ENCODE results near the gene ELK1.

The ELK1 gene

DNA sequence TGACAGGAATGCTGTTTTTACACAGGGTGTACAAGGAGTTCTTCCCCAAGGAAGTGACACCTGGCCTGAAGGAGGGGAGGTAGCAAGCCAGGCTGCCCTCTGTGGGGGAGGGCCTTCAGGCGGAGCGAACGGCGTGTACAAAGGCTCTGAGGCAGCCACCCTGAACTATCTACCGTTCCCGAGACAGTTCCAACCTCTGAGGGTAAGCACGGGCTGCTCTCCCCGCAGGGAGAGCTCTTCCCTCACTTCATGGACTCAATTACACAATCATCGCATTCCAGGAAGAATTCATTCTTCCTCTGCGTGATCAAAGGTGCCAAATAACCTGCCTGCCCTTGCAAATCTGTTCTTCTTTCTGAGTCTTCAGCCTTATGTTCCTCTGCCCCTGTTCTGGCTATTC is 4.8 kb downstream of the ELK1 start:
- no peak for DNase-seq (ENCODE audit: low read depth)

DNA sequence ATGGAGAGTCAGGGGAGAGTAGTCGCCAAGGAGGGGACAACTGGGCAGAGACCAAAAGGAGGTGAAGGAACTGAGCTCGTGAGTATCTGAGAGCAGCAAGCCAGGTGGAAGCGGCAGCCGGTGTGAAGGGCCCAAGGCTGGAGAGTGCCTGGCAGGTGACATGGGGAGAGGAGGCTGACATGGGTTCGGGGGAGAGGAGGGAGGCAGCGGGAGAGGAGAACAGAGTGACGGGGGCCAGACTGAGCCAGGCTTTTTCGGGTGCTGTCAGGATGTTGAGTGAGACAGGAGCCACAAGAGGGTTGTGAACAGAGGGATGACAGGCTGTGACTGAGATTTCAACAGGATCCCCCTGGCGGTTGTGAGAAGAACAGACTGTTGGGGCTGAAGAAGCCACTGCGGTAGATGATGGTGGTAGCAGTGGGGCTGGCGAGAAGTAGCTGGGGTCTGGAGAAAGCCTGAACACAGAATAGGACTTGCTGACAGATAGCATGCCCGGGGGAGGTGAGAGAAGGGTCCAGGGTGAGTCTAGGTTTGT is 5.7 kb downstream of the ELK1 start:
- DNase-seq (ENCODE audit: low read depth): peak; percentile 55

DNA sequence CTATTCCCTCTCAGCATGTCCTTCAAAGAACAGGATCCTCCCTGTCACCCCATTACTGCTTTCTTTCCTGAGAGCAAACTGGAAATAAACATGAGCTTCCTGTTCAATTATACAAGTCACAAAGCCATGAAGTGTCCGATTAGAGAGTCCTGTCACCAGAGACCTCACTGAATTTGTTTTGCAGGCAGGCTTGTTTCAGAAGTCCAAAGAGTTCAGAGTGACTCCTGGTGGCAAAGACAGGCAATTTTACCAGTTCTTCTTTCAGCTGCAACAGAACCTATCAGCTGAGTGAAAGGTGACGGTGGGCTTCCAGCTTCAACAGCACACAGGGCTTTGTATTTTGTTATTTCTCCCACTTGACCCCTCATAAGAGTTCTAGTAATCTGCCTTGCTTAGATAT is 6.4 kb downstream of the ELK1 start:
- peak; percentile 45 for DNase-seq (ENCODE audit: low read depth)

DNA sequence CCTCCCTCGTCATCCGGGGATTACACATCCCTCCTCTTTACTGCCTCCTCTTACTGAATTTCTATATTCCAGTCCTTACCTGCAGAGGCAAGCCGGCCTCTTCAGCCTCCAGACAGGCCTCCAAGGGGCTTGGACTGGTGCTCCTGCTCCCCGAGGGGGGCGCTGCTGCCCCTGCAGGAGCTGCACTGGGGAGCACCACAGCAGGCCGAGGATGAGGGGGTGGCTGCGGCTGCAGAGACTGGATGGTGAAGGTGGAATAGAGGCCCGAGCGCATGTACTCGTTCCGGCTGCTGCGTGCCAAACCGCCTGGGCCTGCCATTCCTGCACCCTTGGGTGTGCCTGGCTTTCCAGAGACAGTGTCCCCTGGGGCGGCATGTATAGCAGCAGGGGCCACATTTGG is 11.5 kb downstream of the ELK1 start:
- DNase-seq (ENCODE audit: low read depth): no peak

DNA sequence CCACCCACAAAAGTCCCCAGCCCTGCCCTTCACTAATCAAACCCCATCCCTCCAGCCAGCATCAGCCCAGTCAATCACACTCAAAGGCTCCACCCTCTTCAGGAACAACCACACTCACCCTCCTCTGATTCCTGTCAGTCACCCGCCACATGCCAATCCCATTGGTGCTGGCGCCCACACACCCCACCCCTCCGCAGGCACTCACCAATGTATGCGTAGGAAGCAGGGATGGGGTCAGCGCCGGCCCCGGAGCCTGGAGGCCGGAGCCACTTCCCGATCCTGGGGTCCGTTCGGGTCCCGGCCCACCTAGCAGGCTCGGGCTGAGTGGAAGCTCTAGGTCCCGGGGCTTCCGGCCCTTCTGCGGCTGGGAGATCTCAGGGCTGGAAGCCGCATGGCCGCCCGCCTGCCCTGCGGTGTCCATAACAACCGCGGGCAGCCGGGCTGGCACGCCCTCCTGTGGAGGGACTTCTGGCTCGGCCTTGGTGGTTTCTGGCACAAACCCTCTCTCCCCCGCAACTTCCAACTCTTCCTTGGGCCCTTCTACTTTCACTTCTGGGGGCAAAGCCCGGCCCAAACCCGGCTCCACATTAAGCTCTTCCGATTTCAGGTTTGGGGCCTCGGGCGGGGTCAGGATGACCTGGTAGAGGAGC is 12.7 kb downstream of the ELK1 start:
- DNase-seq (ENCODE audit: low read depth): no peak

DNA sequence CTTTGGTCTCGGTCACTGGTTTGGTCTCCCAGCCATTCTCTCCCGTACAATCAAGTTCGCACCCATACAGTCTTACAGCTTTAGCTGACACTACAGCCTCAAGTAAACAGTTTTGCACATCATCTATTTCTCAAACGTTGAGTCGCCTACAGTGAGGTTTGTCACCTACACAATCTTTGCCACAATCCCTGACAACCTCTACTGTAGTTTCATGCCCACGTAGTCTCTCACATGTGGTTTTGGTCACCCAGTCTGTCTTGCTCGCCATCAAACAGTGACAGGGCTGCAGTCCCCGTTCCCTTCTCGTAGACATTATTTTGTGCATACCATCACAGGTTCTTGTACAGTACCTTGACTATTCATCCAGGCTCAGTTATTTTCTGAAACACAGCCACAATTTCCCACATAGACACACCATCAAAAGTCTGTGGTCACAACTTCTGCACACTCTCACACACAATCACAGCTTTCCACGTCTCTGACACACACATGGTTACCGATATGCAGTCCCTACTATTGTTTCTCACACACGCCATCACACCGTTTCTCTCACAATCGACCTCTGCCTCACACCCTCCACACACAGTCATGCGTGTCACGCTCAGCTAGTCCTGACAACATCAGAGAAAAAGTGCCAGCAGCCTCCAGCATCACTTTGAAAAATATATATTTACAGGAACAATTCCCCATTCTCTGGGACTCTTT is 15.3 kb downstream of the ELK1 start:
- no peak for DNase-seq (ENCODE audit: low read depth)

DNA sequence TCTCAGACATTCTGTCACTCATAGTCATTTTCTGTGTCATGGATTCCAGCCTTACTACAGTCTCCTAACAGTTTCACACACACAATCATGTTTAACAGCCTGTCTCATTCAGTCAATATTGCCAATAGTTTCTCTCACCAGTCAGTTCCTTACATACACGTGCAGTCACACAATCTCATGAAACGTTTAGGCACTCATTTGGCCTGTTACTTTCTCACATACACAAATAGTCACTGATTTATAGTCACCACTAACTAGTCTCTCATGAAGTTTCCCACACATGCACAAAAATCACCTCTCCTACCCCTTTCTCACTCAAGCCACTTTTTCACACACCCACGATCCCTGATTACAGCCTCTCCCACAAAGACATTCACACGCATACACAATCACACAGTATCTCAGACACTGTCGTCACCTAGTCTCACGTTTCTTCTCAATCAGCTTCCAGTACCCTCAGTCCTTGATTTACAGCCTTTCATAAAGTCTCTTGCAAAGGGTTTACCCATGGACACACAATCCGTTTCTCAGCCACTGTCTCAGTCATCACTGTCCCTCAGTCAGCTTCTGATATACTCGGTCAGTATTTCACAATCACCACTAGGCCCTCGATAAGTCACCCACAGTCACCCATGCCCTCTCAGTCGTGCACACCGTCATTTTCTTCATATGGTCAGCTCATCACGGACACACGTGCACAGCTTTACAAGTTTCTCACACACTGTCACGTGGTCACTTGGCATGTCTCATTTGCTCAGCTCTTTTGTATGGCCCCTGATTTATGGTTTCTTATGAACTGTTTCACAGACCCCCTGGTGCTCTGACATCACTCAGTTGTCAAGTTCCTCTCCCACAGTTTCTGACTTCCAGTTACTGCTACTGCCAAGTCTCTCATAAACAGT is 16.4 kb downstream of the ELK1 start:
- no peak for DNase-seq (ENCODE audit: low read depth)

DNA sequence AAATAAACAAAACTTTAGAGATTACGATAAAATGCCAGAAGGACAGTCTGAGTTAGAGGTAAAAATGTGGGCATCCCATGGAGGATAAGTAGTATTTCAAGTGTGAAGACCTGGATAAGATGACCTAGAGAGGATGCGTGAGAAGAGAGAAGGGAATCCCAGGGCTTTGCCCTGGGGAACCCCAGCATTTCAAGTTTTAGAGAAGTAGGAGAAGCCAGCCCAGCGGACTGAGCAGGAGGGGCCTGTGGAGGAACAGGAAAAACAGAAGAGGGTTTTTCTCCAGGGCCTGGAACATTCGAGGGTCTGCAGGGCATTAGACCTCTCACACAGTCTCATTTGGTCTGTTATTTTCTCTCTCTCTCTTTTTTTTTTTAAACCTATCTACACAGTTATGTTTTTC is 17.7 kb downstream of the ELK1 start:
- DNase-seq (ENCODE audit: low read depth): no peak

DNA sequence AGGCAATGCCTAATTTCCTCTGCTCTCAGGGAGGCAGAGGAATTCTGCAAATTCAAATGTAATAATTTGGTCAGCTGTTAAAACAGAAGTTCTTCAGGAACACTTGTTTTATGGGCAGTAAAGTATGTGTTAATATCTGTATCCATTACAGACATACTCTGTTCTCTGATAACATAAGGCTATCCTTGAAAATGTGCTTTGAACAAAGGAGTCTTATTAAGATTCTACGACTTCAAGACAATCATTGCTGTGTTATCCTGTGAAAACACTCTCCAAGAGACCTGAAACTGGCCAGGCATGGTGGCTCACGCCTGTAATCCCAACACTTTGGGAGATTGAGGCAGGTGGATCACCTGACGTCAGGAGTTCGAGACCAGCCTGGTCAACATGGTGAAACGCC is 18.7 kb downstream of the ELK1 start:
- no peak for DNase-seq (ENCODE audit: low read depth)

DNA sequence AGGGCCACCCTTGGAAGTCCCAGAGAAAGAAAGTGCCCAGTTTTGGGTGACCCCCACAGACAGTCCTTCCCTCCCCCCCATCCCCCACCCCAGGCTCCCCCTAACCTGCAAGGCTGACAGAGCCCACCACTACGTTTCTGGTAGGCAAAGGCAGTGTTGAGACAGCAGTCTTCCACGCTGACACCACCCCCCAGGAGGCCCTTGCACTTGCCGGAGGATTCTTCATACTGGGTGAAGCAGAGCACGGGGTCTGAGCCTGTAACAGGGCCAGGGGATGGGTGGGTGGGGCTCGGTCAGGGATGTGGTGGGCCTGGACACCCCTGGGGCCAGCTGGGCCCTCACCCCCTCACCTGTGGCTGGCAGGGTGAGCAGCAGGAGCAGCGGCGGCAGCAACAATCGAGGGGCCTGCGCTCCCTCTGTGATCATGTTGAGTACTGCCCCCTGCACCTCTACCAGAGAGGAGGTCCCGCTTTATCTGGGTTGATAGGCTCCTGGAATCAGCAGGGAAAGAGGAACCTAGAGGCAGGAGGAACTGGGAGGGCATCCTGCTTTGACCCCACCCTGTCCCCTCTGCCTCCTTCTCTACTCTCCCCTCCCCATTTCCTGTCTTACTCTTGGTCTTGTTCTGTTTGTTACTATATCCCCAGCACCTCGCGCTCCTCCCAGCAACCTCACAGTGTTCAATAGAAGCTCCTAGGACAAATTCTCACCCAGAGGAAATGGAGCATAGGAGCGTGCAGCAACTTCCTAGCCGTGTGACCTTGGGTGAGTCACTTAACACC is 20.8 kb downstream of the ELK1 start, which contains the start of gene CFP:
TSS of gene CFP (minus strand) at position 512 of the 782 bp plus-strand sequence. CDS start at position 426, 86 bp downstream.
- DNase-seq (ENCODE audit: low read depth): no peak

DNA sequence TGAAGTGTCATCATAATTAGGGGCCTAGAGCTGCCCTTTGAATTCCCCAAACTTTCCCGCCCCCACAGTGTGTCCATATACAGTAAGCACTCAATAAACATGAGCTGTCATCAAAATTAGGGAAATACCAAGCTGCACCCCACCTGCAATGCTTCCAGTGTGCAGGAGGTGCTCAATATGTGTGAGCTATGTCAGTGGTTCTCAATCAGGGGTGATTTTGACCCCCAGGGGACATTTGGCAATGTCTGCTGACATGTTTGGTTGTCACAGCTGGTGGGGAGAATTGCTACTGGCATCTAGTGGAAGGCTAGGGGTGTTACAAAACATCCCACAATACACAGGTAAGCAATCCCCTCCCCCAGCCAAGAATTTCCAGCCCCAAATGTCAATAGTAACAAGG is 21.4 kb downstream of the ELK1 start:
- no peak for DNase-seq (ENCODE audit: low read depth)

DNA sequence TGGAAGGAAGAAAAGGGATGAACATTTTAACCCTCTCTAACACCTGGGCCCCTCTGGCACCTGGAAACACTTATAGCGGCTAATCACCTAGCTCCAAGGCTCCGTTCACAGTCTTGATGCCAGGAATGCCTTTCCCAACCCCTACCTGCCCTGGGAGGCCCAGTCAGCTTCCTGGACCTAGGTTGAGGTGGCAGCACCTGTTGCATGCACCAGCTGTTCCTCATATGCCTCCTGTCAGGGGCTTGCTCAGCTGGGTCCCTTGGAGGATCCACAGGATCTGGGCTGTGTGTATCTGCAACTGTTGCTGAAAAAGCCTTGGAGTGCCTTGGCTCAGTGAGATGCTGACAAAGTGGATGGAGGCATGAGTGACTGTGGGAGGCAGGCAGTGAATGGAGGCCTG is 25.0 kb downstream of the ELK1 start:
- no peak for DNase-seq (ENCODE audit: low read depth)

DNA sequence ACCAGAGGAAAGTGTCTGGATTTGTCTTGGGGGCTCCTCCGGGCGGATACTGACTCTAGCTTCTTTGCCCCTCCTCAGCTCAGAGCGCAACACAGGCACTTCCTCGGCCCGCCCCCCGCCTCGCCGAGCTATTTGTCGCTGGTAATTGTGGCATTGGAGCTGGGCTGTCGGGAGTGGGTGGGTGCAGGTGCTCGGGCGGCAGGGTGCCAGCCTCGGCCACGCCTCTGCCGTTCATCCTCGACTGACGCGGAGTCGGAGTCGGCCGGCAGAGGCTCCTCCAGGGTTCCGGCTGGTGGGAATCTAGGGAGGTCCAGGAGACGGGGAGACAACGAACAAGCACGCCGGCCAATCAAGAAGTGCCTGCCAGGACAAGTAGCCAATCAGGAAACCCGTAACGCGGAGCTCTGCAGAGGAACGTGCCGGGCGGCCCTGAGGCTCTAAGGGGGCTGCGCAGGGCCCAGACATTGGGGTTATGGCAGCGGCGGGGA is 26.8 kb downstream of the ELK1 start:
- peak; percentile 72 for DNase-seq (ENCODE audit: low read depth)

DNA sequence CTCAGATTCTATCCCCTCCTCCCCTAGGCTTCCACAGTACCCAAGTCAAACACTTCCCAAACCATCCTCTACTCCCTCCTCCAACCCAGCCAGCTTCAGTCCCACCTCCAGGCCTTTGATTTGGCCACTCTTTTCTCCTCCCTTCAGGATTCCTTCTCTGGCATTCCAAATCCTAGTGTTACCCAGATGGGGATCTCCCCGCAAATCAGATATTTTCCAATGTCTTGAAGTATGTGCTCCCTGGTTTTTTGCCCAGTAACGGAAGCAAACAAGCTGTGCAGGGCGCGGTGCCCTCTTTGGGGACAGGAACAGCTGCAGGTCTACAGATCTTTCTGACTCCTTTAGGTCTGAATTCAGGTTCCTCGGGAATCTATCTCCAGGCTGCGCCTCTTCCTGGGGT is 28.5 kb downstream of the ELK1 start:
- no peak for DNase-seq (ENCODE audit: low read depth)

DNA sequence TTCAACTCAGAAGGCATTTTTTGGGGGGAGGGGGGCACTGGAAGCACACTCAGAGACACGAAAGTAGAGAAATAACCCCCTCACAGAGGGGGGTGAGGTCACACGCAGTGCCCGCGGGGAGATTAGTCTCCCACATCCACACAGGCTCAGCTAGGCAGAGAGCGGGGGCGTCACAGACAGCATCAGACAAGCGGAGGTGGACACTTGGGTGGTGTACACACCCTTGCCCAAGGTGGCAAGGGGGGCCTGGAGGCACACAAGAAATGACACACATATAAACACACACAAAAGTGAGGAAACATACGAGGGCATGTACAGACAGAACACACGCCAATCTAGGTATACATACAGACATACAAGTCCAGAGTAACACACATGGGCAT is 30.1 kb downstream of the ELK1 start:
- DNase-seq (ENCODE audit: low read depth): no peak

DNA sequence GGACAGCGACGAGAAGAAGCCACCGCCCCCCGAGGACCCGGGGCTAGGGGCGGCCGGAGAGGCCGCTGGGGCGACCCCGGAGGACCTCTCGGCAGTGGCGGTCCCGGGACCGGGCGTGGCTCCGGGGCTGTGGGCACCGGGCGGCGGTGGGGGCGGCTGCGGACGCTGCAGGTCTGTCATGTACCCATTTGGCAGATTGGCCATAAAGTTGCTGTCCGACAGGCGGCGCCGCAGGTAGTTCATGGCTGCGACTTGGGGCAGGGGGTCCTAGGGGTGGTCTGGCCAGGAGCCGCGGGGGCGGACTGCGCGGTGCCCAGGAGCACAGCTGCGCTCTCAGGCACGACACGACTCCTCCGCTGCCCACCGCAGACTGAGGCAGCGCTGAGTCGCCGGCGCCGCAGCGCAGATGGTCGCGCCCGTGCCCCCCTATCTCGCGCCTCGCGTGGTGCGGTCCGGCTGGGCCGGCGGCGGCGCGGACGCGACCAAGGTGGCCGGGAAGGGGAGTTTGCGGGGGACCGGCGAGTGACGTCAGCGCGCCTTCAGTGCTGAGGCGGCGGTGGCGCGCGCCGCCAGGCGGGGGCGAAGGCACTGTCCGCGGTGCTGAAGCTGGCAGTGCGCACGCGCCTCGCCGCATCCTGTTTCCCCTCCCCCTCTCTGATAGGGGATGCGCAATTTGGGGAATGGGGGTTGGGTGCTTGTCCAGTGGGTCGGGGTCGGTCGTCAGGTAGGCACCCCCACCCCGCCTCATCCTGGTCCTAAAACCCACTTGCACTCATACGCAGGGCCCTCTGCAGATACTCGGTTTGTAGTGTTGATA is 30.7 kb downstream of the ELK1 start, which contains the start of gene SYN1:
TSS of gene SYN1 (minus strand) at position 372 of the 817 bp plus-strand sequence. CDS start at position 243, 129 bp downstream.
- DNase-seq (ENCODE audit: low read depth): peak; percentile 78

DNA sequence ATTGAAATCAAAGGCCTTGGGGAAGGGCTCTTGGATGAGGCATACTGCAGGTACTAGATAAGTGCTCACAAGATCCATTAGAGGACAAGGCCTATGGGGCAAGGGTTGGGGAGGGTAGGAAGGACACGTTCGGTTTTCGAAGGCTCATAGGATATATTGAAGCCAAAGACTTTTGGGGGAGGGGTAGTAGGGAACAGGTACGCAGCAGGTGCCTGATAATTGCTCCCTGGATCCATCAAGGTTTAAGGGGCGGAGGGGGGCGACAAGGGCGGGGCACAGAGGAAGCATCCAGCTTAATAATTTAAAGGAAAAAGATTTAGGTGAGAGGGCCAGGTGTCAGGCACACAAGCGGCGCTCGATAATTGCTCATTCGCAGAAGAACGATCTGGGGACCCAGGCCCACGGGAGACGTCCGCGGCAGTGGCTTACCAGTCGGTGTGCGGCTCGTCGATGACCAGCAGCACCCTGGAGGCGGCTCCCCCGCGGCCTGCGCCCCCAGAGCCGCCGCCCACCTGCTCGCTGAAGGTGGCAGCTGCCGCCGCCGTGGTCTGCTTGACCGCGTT is 31.4 kb downstream of the ELK1 start:
- no peak for DNase-seq (ENCODE audit: low read depth)

DNA sequence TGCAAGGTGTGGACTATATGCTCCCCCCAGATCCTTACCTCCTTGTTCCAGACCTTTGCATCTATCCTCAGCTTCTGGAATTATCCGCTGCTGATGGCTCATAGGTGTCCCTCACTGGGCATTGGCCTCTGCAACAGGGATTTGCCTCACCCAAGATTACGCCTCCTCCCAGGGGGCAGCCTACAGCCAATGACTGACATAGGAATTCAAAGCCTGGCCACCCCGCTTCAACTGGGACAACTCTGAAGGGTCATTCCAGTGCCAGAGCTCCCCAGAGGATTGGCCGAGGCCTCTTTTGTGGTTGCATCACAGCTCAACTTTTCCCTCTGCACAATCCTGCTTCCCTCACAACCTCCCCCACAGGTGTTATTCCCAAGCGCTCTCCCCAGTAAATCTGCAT is 35.7 kb downstream of the ELK1 start:
- no peak for DNase-seq (ENCODE audit: low read depth)

DNA sequence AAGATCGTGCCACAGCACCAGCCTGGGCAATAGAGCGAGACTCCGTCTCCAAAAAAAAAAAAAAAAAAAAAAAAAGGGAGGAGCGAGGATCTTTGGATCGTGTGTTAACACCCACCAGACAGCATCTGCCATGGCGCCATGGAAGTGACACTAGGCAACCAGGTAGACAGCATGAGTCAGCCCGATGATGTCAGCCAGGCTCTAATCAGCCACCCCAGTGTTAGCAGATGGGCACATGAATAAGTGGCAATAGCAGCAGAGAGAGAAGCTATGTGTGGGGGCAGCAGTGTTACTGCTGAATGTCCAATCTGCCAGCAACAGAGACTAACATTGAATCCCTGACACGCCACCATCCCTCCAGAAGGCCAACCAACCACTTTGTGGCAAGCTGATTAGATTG is 37.3 kb downstream of the ELK1 start:
- DNase-seq (ENCODE audit: low read depth): no peak

DNA sequence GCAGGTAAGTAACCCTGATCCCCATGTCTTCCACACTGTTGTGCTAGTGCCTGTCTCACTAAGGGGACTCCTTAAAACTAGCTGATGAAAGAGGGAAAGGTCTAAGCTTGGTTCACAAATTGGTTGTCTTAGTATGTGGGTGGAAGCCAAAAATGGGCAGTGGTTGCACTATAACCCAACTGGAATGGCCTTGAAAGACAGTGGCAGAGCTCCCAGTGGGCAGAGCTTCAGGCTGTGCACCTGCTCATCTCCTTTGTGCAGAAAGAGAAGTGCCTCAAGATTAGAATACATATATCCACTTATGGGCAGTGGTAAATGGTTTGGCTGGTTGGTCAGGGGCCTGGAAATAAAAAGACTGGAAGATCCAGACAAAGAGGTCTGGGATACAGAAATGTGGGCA is 37.9 kb downstream of the ELK1 start:
- DNase-seq (ENCODE audit: low read depth): no peak

Measured in EH (cell line).